Hepatocyte (in vitro differentiated cells): Measurements from ENCODE around the gene NME7.

Experiments used
- EZH2 ChIP-seq: fragments of 200-600 bp; sonication (generic); IDR thresholded peaks from 2 replicates; pipeline ENCODE4 v1.6.1; 2016; ENCODE audit warnings: antibody characterized with exemption, mild to moderate bottlenecking, borderline replicate concordance
- TF ChIP-seq, protein P1 (sequence below): fragments of 200-600 bp; sonication (generic); IDR thresholded peaks from 2 replicates; pipeline ENCODE4 v1.5.1; 2016; ENCODE audit warnings: antibody characterized with exemption, mild to moderate bottlenecking; ENCODE audit not compliant: poor library complexity

GRCh38 chr1:169105434-169106094, 262.0 kb downstream of the NME7 start:
- TF ChIP-seq EZH2: no peak
- TF ChIP-seq, protein P1, sequence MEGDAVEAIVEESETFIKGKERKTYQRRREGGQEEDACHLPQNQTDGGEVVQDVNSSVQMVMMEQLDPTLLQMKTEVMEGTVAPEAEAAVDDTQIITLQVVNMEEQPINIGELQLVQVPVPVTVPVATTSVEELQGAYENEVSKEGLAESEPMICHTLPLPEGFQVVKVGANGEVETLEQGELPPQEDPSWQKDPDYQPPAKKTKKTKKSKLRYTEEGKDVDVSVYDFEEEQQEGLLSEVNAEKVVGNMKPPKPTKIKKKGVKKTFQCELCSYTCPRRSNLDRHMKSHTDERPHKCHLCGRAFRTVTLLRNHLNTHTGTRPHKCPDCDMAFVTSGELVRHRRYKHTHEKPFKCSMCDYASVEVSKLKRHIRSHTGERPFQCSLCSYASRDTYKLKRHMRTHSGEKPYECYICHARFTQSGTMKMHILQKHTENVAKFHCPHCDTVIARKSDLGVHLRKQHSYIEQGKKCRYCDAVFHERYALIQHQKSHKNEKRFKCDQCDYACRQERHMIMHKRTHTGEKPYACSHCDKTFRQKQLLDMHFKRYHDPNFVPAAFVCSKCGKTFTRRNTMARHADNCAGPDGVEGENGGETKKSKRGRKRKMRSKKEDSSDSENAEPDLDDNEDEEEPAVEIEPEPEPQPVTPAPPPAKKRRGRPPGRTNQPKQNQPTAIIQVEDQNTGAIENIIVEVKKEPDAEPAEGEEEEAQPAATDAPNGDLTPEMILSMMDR: peak; percentile 18
